SU-DHL-6 (cell line): ENCODE results near the gene RBCK1.

Source experiments
- H2AFZ ChIP-seq: fragments of 200-600 bp; sonication (generic); 2 replicates; pipeline ENCODE4 v1.6.1; 2014; ENCODE audit warnings: low read depth, mild to moderate bottlenecking, moderate library complexity, mixed read lengths, antibody characterized with exemption, low read length; ENCODE audit not compliant: severe bottlenecking
- H3F3A ChIP-seq: fragments of 200-600 bp; shearing (Covaris generic); 2 replicates; pipeline ENCODE4 v1.6.0; 2016; ENCODE audit warnings: antibody characterized with exemption, mild to moderate bottlenecking; ENCODE audit not compliant: insufficient read depth
- H3K27ac ChIP-seq: fragments of 200-600 bp; sonication (generic); 2 replicates; pipeline ENCODE4 v1.5.1; 2016; ENCODE audit warnings: low read depth, mild to moderate bottlenecking, low read length, moderate library complexity, mixed read lengths
- H3K27me3 ChIP-seq: fragments of 200-600 bp; sonication (generic), shearing (Covaris generic); 2 replicates; pipeline ENCODE4 v1.6.0; 2014; ENCODE audit warnings: mild to moderate bottlenecking, low read length
- H3K36me3 ChIP-seq: fragments of 200-600 bp; sonication (generic); 2 replicates; pipeline ENCODE4 v1.6.1; 2014; ENCODE audit warnings: mild to moderate bottlenecking, low read length, mixed read lengths
- H3K4me2 ChIP-seq: fragments of 300-600, 200-600 bp; shearing (Covaris generic), sonication (generic); 2 replicates; pipeline ENCODE4 v1.6.0; 2014; ENCODE audit warnings: low read length, low read depth, mild to moderate bottlenecking; ENCODE audit not compliant: poor library complexity, severe bottlenecking
- H3K4me3 ChIP-seq: fragments of 200-600 bp; sonication (generic); 2 replicates; pipeline ENCODE4 v1.5.1; 2014; ENCODE audit warnings: antibody characterized with exemption, low read length, mild to moderate bottlenecking, mixed read lengths; ENCODE audit not compliant: insufficient read depth, poor library complexity, severe bottlenecking
- H3K79me2 ChIP-seq: fragments of 200-600 bp; sonication (generic); 2 replicates; pipeline ENCODE4 v1.6.1; 2014; ENCODE audit warnings: mild to moderate bottlenecking, low read length, moderate library complexity; ENCODE audit not compliant: insufficient read depth
- H3K9ac ChIP-seq: fragments of 200-600 bp; sonication (generic); 2 replicates; pipeline ENCODE4 v1.7.0; 2014; ENCODE audit warnings: mild to moderate bottlenecking, low read length
- H3K9me2 ChIP-seq: fragments of 200-600 bp; sonication (generic); replicated peaks from 2 replicates; pipeline ENCODE4 v1.6.1; 2014; ENCODE audit warnings: low read length; ENCODE audit not compliant: insufficient read depth
- H3K9me3 ChIP-seq: fragments of 200-600 bp; sonication (generic); 2 replicates; pipeline ENCODE4 v1.6.1; 2014; ENCODE audit warnings: low read length, mixed read lengths; ENCODE audit not compliant: insufficient read depth
- H4K20me1 ChIP-seq: fragments of 200-600 bp; sonication (generic); 2 replicates; pipeline ENCODE4 v1.6.1; 2014; ENCODE audit warnings: low read depth, mild to moderate bottlenecking, antibody characterized with exemption, low read length, moderate library complexity, mixed read lengths
- CTCF ChIP-seq: fragments of 200-600 bp; sonication (generic); IDR thresholded peaks from one replicate; pipeline ENCODE4 v1.5.1; 2017; ENCODE audit warnings: antibody characterized with exemption, mild to moderate bottlenecking, low read length, moderate library complexity; ENCODE audit not compliant: insufficient read depth, poor library complexity, severe bottlenecking
- EZH2phosphoT487 ChIP-seq: fragments of 200-600 bp; sonication (generic), shearing (Covaris generic); conservative IDR thresholded peaks from 2 replicates; pipeline ENCODE4 v1.6.1; 2018; ENCODE audit warnings: mild to moderate bottlenecking, antibody characterized with exemption, low read length, moderate library complexity, mixed read lengths

The RBCK1 gene

DNA sequence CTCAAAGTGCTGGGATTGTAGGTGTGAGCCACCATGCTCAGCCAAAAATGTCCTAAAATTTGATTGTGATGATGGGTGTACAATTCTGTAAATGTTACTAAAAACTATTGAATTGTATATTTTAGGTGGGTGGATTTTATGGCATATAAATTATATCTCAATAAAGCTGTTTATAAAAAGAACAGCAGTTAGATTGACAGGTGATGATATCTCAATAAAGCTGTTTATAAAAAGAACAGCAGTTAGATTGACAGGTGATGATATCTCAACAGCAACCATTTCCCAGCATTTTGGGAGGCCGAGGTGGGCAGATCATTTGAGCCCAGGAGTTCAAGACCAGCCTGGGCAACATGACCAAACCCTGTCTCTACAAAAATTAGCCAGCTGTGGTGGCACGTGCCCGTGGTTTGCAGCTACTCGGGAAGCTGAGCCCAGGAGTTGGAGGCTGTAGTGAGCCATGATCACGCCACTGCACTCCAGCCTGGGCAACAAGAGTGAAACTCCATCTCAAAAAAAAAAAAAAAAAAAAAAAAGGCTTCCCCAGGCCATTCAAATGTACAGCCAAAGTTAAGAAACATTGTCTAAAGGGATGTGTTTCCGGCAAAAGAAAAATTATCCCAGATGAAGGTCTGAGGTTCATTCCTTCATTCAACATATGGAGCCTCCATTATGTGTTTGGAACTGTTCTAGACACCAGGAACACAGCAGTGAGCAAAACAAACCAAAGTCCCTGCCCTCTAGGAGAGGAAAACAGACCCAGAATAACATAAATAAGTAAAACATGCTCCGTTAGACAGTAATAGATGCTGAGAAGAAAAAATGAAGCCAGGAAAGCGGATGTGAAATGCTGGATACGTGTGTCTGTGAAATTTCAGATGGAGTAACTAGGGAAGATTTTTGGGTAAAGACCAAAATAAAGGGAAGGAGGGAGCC, 1.6 kb upstream of the RBCK1 start:
- Histone ChIP-seq H3K9me2 (no peaks in the 10 kb centered on the region), H3K36me3 (peaks cover 5% of the 10 kb centered on the region), H3F3A (0 out of 2 replicates have a peak, but pooled peaks cover 5% of the 10 kb centered on the region), H3K4me3 (no peak overlapping the region), H3K79me2 (no peaks in the 10 kb centered on the region; the same call in 1 of the 2 replicates), H3K9me3 (no peaks in the 10 kb centered on the region), H3K9ac (no peak overlapping the region), H3K27me3 (no peaks in the 10 kb centered on the region), H3K27ac (no peak overlapping the region), H2AFZ (peak overlapping the region; percentile 92), H3K4me2 (peak overlapping the region; percentile 66), H4K20me1 (no peaks in the 10 kb centered on the region)
- TF ChIP-seq EZH2phosphoT487 = no peak
- no peak for TF ChIP-seq CTCF

DNA sequence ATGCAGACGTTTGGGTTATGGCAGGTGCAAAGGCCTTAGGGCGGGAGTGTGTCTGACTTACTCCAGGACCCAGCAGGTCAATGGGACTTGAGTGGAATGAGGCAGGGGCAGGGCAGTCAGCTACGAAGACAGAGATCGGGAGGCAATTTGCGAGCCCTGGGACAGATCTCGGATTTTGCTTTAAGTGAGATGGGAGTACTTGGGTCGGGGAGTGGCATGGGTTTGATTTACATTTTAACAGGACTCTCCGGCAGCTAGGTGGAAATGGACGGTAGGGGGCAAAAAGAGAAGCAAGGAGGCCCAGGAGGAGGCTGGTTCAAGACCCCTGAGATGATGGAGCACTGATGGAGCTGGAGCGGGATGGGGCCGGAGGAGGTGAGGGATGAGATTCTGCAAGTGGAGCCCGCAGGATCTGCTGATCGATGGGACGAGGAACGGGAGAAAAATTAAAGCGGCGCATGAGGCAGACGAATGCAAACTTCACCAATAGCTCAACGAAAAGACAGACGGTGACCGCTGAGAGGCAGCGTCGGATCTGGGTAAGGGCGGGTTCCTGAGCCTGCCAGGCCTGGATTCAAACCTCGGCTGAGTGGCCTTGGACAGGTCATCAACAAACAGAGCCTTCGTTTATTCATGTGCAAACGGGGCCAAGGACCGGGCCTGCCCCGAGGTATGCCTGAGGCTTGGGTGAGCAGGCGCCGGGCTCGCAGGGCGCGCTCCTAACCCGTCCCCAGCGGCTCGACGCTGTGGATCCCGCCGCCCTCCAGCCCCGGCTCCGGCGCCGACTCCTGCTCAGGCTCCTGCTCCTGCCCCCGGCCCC, 756 bp upstream of the RBCK1 start:
- peak overlapping the region; percentile 66 for H3K4me2 ChIP-seq
- no peaks in the 10 kb centered on the region for H4K20me1 ChIP-seq
- TF ChIP-seq EZH2phosphoT487 (no peak), CTCF (peak; percentile 39)
- peak overlapping the region; percentile 80 for H3K9ac ChIP-seq
- H3K9me3 ChIP-seq = no peaks in the 10 kb centered on the region
- H2AFZ ChIP-seq = peak overlapping the region; percentile 92
- H3F3A ChIP-seq = 0 out of 2 replicates have a peak, but pooled peaks cover 5% of the 10 kb centered on the region
- H3K27ac ChIP-seq = no peak overlapping the region
- H3K36me3 ChIP-seq = peaks cover 5% of the 10 kb centered on the region
- no peaks in the 10 kb centered on the region for H3K27me3 ChIP-seq
- no peaks in the 10 kb centered on the region; the same call in 1 of the 2 replicates for H3K79me2 ChIP-seq
- H3K4me3 ChIP-seq = peak overlapping the region; percentile 58
- H3K9me2 ChIP-seq = no peaks in the 10 kb centered on the region

- Histone ChIP-seq H2AFZ (peak overlapping the region; percentile 20), H3K4me2 (peak overlapping the region; percentile 72), H3K27me3 (no peaks in the 10 kb centered on the region), H3K36me3 (peaks cover 5% of the 10 kb centered on the region), H3K4me3 (peak overlapping the region; percentile 70), H4K20me1 (no peaks in the 10 kb centered on the region), H3K9ac (peak overlapping the region; percentile 80), H3F3A (0 out of 2 replicates have a peak, but pooled peaks cover 5% of the 10 kb centered on the region), H3K79me2 (no peaks in the 10 kb centered on the region; the same call in 1 of the 2 replicates), H3K27ac (peak overlapping the region; percentile 59), H3K9me3 (no peaks in the 10 kb centered on the region), H3K9me2 (no peaks in the 10 kb centered on the region)
- TF ChIP-seq EZH2phosphoT487 = no peak
- no peak for TF ChIP-seq CTCF
These were observed 971 bp downstream of the RBCK1 start for GRCh38 chr20:408843-409696.
